ENCODE data around the gene DAD1. TPM values are rescaled to one million over a fixed set of nuclear protein-coding genes. Genes with fewer than 3 reads are reported as not detected.

DAD1 gene
- total and polyA plus RNA-seq, 2 of the 8 experiments (the other 6 are each of a cell fraction or from before 2014, with no cell fraction given) = 131 to 440 TPM

- H2AFZ ChIP-seq (ENCODE audit: low read length) = no peak overlapping the region
- no peaks in the 10 kb centered on the region for H3K79me2 ChIP-seq (ENCODE audit: control insufficient read depth in 1 of 2, insufficient read depth in 2 of 2, low read length in 2 of 2)
- peaks cover 9 to 15% (median 10%) of the 10 kb centered on the region in 4 experiments for H3K4me1 ChIP-seq (replicated peaks in 1 of 4; ENCODE audit: control insufficient read depth in 3 of 4, insufficient read depth in 4 of 4, low read length in 3 of 4)
- no peak overlapping the region for H3K4me3 ChIP-seq (ENCODE audit: extremely low read depth in 1 of 4, insufficient read depth in 2 of 4, low read depth in 3 of 4, low read length in 4 of 4)
- H3K9me3 ChIP-seq (ENCODE audit: insufficient read depth in 2 of 2, low read depth in 1 of 2, low read length in 1 of 2) = no peaks in the 10 kb centered on the region
- H3K27ac ChIP-seq (ENCODE audit: low read depth, low read length) = no peak overlapping the region
- no peak overlapping the region for H3K23ac ChIP-seq (ENCODE audit: insufficient read length)
- ChIA-PET POLR2A (ENCODE audit: partially characterized antibody) (interaction anchor here (0.6 kb wide), 1 partner anchor 221 kb away, joined by 3 read pairs; no protein-coding TSS in a partner anchor), CTCF (ENCODE audit: partially characterized antibody) (interaction anchor here (0.7 to 3.5 kb wide), 7 partner anchors 11 to 159 kb away, joined by 3 to 20 read pairs (median 3); partner anchors contain the start of gene OR6J1)
- no peak overlapping the region; the same call in 1 of the 2 replicates for H2BK20ac ChIP-seq (ENCODE audit: low read length)
- 79% methylated on average over 8 of the region's 8 CpGs; no CpG with 5 or more reads in 1 of the 2 experiments for WGBS, 2 experiments (ENCODE audit: extremely low coverage in 1 of 2, insufficient coverage in 1 of 2, insufficient read length in 1 of 2, insufficient replicate concordance in 2 of 2, low coverage in 1 of 2, low lambda C conversion rate in 2 of 2, missing lambda C conversion rate in 1 of 2)
- no peak overlapping the region for H3K4ac ChIP-seq (replicated peaks; ENCODE audit: insufficient read length, low read depth, low read length)
- H4K91ac ChIP-seq (replicated peaks; ENCODE audit: insufficient read length, low read length) = no peak overlapping the region
- no peak overlapping the region for H3K9ac ChIP-seq (replicated peaks in 1 of 4; ENCODE audit: extremely low read depth in 1 of 4, low read depth in 3 of 4, low read length in 3 of 4)
- H3K23me2 ChIP-seq (ENCODE audit: low read depth, low read length) = no peaks in the 10 kb centered on the region
- no peak overlapping the region for H4K8ac ChIP-seq (ENCODE audit: extremely low read depth, insufficient read depth, low read length)
- DNase-seq (ENCODE audit: low read depth in 1 of 2, low spot score in 2 of 2) = no peak
- H2AK5ac ChIP-seq (ENCODE audit: low read depth, low read length) = no peak overlapping the region
- H3K14ac ChIP-seq (ENCODE audit: insufficient read length) = no peak overlapping the region
- H3K56ac ChIP-seq (replicated peaks; ENCODE audit: insufficient read length, low read depth, low read length) = no peak overlapping the region
- H2BK15ac ChIP-seq (ENCODE audit: low read length) = no peak overlapping the region
- FAIRE-seq = no peak
- H3K4me2 ChIP-seq (ENCODE audit: insufficient read depth in 1 of 2, low read depth in 2 of 2, low read length in 2 of 2) = no peak overlapping the region
- no peak overlapping the region for H2BK12ac ChIP-seq (ENCODE audit: low read depth, low read length)
- no peak overlapping the region for H2BK5ac ChIP-seq (ENCODE audit: low read depth, low read length)
- H4K20me1 ChIP-seq (replicated peaks in 1 of 2; ENCODE audit: control insufficient read depth in 1 of 2, insufficient read depth in 2 of 2, low read length in 2 of 2) = no peaks in the 10 kb centered on the region
- no peak overlapping the region for H3K18ac ChIP-seq (ENCODE audit: extremely low read depth, low read length)
- no peak overlapping the region for H2BK120ac ChIP-seq (replicated peaks; ENCODE audit: low read depth, low read length)
- H3K79me1 ChIP-seq (ENCODE audit: low read depth, low read length) = no peaks in the 10 kb centered on the region
- H3K27me3 ChIP-seq (replicated peaks in 1 of 4; ENCODE audit: control insufficient read depth in 3 of 4, extremely low read depth in 1 of 4, insufficient read depth in 3 of 4, low read length in 3 of 4) = peaks cover 0 to 2% (median 0%) of the 10 kb centered on the region in 4 experiments; a peak in 2 of 7 replicates
- no peak overlapping the region for H4K5ac ChIP-seq (ENCODE audit: insufficient read length, low read depth, low read length)
- no peaks in the 10 kb centered on the region for H3K36me3 ChIP-seq (ENCODE audit: control insufficient read depth in 2 of 4, insufficient read depth in 4 of 4, low read length in 3 of 4)
- TF ChIP-seq SUZ12 (IDR thresholded peaks at IDR 0.05; ENCODE audit: low read length) (no peak), CBX5 (IDR thresholded peaks at IDR 0.05; ENCODE audit: low read depth, low read length) (no peak), SIN3A (conservative IDR thresholded peaks at IDR 0.05 in 1 of 2, IDR thresholded peaks at IDR 0.05 in 1 of 2; ENCODE audit: low read depth in 1 of 2, low read length in 2 of 2) (no peak), SP2 (IDR thresholded peaks at IDR 0.05; ENCODE audit: low read length) (no peak), ZNF274 (IDR thresholded peaks at IDR 0.05; ENCODE audit: borderline replicate concordance, extremely low read depth, low read length) (no peak), E2F6 (IDR thresholded peaks at IDR 0.05) (no peak), CBX8 (IDR thresholded peaks at IDR 0.05; ENCODE audit: borderline replicate concordance, low read depth, low read length) (no peak), TEAD4 (IDR thresholded peaks at IDR 0.05; ENCODE audit: low read depth, low read length) (no peak), RNF2 (IDR thresholded peaks at IDR 0.05; ENCODE audit: borderline replicate concordance, low read depth, low read length, missing control alignments, poor library complexity, severe bottlenecking) (no peak), KDM1A (IDR thresholded peaks at IDR 0.05; ENCODE audit: borderline replicate concordance, low read length) (no peak), RAD21 (IDR thresholded peaks at IDR 0.05 in 1 of 2, conservative IDR thresholded peaks at IDR 0.05 in 1 of 2; ENCODE audit: low read depth in 2 of 2, low read length in 2 of 2) (no peak), BACH1 (IDR thresholded peaks at IDR 0.05; ENCODE audit: low read length) (no peak)
Measured at GRCh38 chr14:22544881-22545420, 44.1 kb downstream of the DAD1 start.
